K562 (cell line): ENCODE data around the gene OTOGL. TPM values are rescaled to one million over a fixed set of nuclear protein-coding genes. Genes with fewer than 3 reads are reported as not detected.
"Not testable (repeated sequence)": the region's sequence is repeated elsewhere in the genome, so short reads cannot be mapped to it uniquely, and the experiment has no call there.

ENCODE experiments used
- ATAC-seq: fragments of 200-7000 bp; cut with Tn5 transposase; 3 replicates; pipeline ENCODE4 v1.9.1; 2020; ENCODE audit warnings: moderate library complexity
- BruUV-seq: library from RNA; stranded (reverse); fragments of 400-500 nt; replicated peaks from 2 replicates; lab custom pipeline; 2021; lab: Mats Ljungman, UMichigan
- CTCF ChIA-PET: fragments of 300-600 bp; formaldehyde crosslinking; extraction: SDS; loops from one replicate; lab custom pipeline; 2021; ENCODE audit warnings: low intra/inter-chr PET ratio; lab: Yijun Ruan, JAX
- POLR2A ChIA-PET: fragments of 300-600, 350-650 bp; sonication (Branson Sonifier 250); formaldehyde crosslinking; extraction: SDS; loops from one replicate; lab custom pipeline; 2021; ENCODE audit warnings: antibody characterized with exemption, inconsistent platforms; lab: Yijun Ruan, JAX
- DNase-seq, 4 experiments: peaks; one replicate each; pipeline versions ENCODE4 v3.0.0 to v3.0.0-alpha.2; 2011 to 2018; ENCODE audit warnings: low spot score in 3 of 4, mixed read lengths in 3 of 4; ENCODE audit errors: extremely low read depth in 1 of 4
- FAIRE-seq: peaks from 2 replicates; lab custom pipeline; 2011; peaks lifted over from hg19 to GRCh38; lab: Jason Lieb, UNC
- H2AFZ ChIP-seq: 2 replicates; pipeline ENCODE4 v1.6.0; 2011; ENCODE audit warnings: low read depth, low read length, control low read depth, inconsistent platforms
- H3K27ac ChIP-seq: fragments of 200-600 bp; 3 replicates; pipeline ENCODE4 v1.8.0; 2011; ENCODE audit warnings: low read depth, mild to moderate bottlenecking, control low read depth, inconsistent platforms, low read length, moderate library complexity, mixed read lengths; ENCODE audit errors: extremely low read depth
- H3K27me3 ChIP-seq, 2 experiments: fragments of 300-600 bp in 1 of 2; 2 replicates in 1 of 2; 3 replicates in 1 of 2; pipeline versions ENCODE4 v1.6.0 to v1.8.0; 2011; ENCODE audit warnings: inconsistent platforms in 2 of 2, low read length in 2 of 2, mild to moderate bottlenecking in 1 of 2, mixed read lengths in 1 of 2, moderate library complexity in 1 of 2; ENCODE audit not compliant: control insufficient read depth in 2 of 2, insufficient read depth in 2 of 2
- H3K36me3 ChIP-seq: fragments of 300-600 bp; 3 replicates; pipeline ENCODE4 v1.8.0; 2011; ENCODE audit warnings: mild to moderate bottlenecking, low read length, inconsistent platforms; ENCODE audit not compliant: control insufficient read depth, insufficient read depth
- H3K4me1 ChIP-seq, 2 experiments: fragments of 200-600 bp in 1 of 2; replicated peaks in 1 of 2; 2 replicates in 1 of 2; 3 replicates in 1 of 2; pipeline versions ENCODE4 v1.5.1 to v1.8.0; 2011; ENCODE audit warnings: inconsistent platforms in 2 of 2, low read length in 2 of 2, mild to moderate bottlenecking in 1 of 2, mixed read lengths in 1 of 2, moderate library complexity in 1 of 2; ENCODE audit not compliant: control insufficient read depth in 2 of 2, insufficient read depth in 2 of 2
- H3K4me2 ChIP-seq: 2 replicates; pipeline ENCODE4 v1.6.1; 2011; ENCODE audit warnings: low read length, control low read depth, inconsistent platforms, mixed read lengths; ENCODE audit not compliant: insufficient read depth
- H3K4me3 ChIP-seq: fragments of 200-600 bp; sonication (generic), shearing (Covaris generic); 2 replicates; pipeline ENCODE4 v1.5.1; 2016; ENCODE audit warnings: control low read depth, inconsistent platforms
- H3K79me2 ChIP-seq: fragments of 200-600 bp; 3 replicates; pipeline ENCODE4 v1.8.0; 2011; ENCODE audit warnings: low read length, inconsistent platforms; ENCODE audit not compliant: control insufficient read depth, insufficient read depth
- H3K9ac ChIP-seq, 2 experiments: 2 replicates each; pipeline versions ENCODE4 v1.6.0 to v1.6.1; 2011; ENCODE audit warnings: low read depth in 2 of 2, low read length in 2 of 2, control low read depth in 1 of 2, inconsistent platforms in 1 of 2, mild to moderate bottlenecking in 1 of 2, mixed read lengths in 1 of 2; ENCODE audit not compliant: insufficient read depth in 1 of 2
- H3K9me1 ChIP-seq: one replicate; pipeline ENCODE4 v1.6.0; 2011; ENCODE audit warnings: inconsistent platforms, mild to moderate bottlenecking, low read length, moderate library complexity; ENCODE audit not compliant: control insufficient read depth, insufficient read depth
- H3K9me3 ChIP-seq: replicated peaks from 2 replicates; pipeline ENCODE4 v1.5.1; 2011; ENCODE audit warnings: low read depth, low read length, inconsistent platforms; ENCODE audit not compliant: control insufficient read depth, insufficient read depth
- H4K20me1 ChIP-seq: replicated peaks from 2 replicates; pipeline ENCODE4 v1.6.1; 2011; ENCODE audit warnings: low read length, inconsistent platforms, mixed read lengths; ENCODE audit not compliant: control insufficient read depth, insufficient read depth
- CHCHD3 ChIP-seq: fragments of 250-450 bp; sonication (Bioruptor Pico); IDR thresholded peaks from 2 replicates; pipeline ENCODE4 v2.1.2; 2022; ENCODE audit warnings: mild to moderate bottlenecking
- MBD1 ChIP-seq: fragments of 250-450 bp; sonication (Bioruptor Pico); IDR thresholded peaks from 2 replicates; pipeline ENCODE4 v1.8.0; 2022; ENCODE audit warnings: inconsistent platforms
- PURB ChIP-seq: sonication (generic); formaldehyde crosslinking; IDR thresholded peaks from 2 replicates; pipeline ENCODE4 v1.9.0; 2021; ENCODE audit warnings: low read depth, mild to moderate bottlenecking, missing genetic modification reagents
- WGBS: fragments of 100-300 bp; shearing (Covaris generic); methylation state at CpG from one replicate; pipeline ENCODE4 v1.1.6; 2016; ENCODE audit warnings: low coverage, mixed read lengths; ENCODE audit not compliant: insufficient coverage; ENCODE audit errors: missing lambda C conversion rate; 5-methylcytosine and 5-hydroxymethylcytosine counted together
- in situ Hi-C: fragments of 300-500 bp; cut with MboI; formaldehyde crosslinking; loops from 4 replicates; pipeline ENCODE4 v1.15.0; 2018; ENCODE audit warnings: inconsistent platforms, mixed read lengths
- intact Hi-C: fragments of 100-400 bp; cut with micrococcal nuclease; formaldehyde crosslinking; loops from 2 replicates; pipeline ENCODE4 v1.14.2; 2022
- polyA plus RNA-seq, 8 experiments: library from polyadenylated mRNA; depleted of rRNA in 4 of 8; stranded (reverse) in 5 of 8; unstranded in 3 of 8; fragments of >200 nt; fragmentation: Nextera tagmentation in 2 of 8; fragmentation: Illumina TruSeq in 1 of 8; extraction: Ambion mirVana in 2 of 8; extraction: Trizol in 1 of 8; gene quantifications; 2 replicates each; pipeline versions ENCODE4 v1.2.1 to v1.2.3, GENCODE V29; 2011 to 2014; ENCODE audit warnings: inconsistent platforms in 1 of 8, missing spikeins in 1 of 8
- total RNA-seq, 7 experiments: library from RNA; depleted of rRNA in 6 of 7; stranded (reverse); fragments of >200 nt in 6 of 7; fragmentation: Illumina TruSeq in 2 of 7; extraction: Trizol in 2 of 7; gene quantifications; 2 replicates each; pipeline versions ENCODE4 v1.2.1 to v1.2.3, GENCODE V29; 2011 to 2021; ENCODE audit warnings: low replicate concordance in 1 of 7

The OTOGL gene
- total and polyA plus RNA-seq, 9 of the 15 experiments (the other 6 are each of a cell fraction or from before 2014, with no cell fraction given) = 0.02 to 0.03 TPM; not detected in 7

GRCh38 chr12:80242321-80242720 is 143.0 kb downstream of the OTOGL start (continued):
- TF ChIP-seq PURB (CRISPR knock-in tag) = no peak

GRCh38 chr12:80249581-80249980 is 150.2 kb downstream of the OTOGL start:
- H3K9me1 ChIP-seq, BruUV-seq, H2AFZ ChIP-seq, in situ Hi-C loops, H3K79me2 ChIP-seq, H3K9ac ChIP-seq, H4K20me1 ChIP-seq, H3K4me2 ChIP-seq, H3K27ac ChIP-seq, H3K9me3 ChIP-seq, H3K27me3 ChIP-seq, FAIRE-seq, H3K4me1 ChIP-seq, H3K4me3 ChIP-seq, CTCF ChIA-PET, ATAC-seq, POLR2A ChIA-PET, intact Hi-C loops, H3K36me3 ChIP-seq, DNase-seq: not testable (repeated sequence)
- 2% methylated on average over 19 of the region's 20 CpGs for WGBS

GRCh38 chr12:80257920-80258319 is 158.6 kb downstream of the OTOGL start:
- FAIRE-seq (no peak), DNase-seq (no peak), ATAC-seq (no peak)
- 3% methylated on average over 2 of the region's 2 CpGs for WGBS
- CTCF ChIA-PET = no interaction called here
- Histone ChIP-seq H3K9me1 (no peaks in the 10 kb centered on the region), H2AFZ (no peak overlapping the region), H3K36me3 (no peaks in the 10 kb centered on the region), H3K27ac (no peak overlapping the region), H4K20me1 (no peaks in the 10 kb centered on the region), H3K27me3 (no peaks in the 10 kb centered on the region), H3K4me2 (no peak overlapping the region), H3K9ac (no peak overlapping the region), H3K4me3 (no peak overlapping the region), H3K79me2 (no peaks in the 10 kb centered on the region), H3K4me1 (no peaks in the 10 kb centered on the region), H3K9me3 (no peaks in the 10 kb centered on the region; the same call in 1 of the 2 replicates)
- in situ Hi-C loops (no loop called here), intact Hi-C loops (no loop called here)
- POLR2A ChIA-PET = no interaction called here
- BruUV-seq = no TSS peak
- TF ChIP-seq CHCHD3 (CRISPR knock-in tag) (no peak), MBD1 (no peak)
